Measurements from ENCODE around the gene ZFP92. TPM values are rescaled to one million over a fixed set of nuclear protein-coding genes. Genes with fewer than 3 reads are reported as not detected.

ZFP92 gene
- total RNA-seq, 1 donor from 2014 or later = 0.08 TPM

DNA sequence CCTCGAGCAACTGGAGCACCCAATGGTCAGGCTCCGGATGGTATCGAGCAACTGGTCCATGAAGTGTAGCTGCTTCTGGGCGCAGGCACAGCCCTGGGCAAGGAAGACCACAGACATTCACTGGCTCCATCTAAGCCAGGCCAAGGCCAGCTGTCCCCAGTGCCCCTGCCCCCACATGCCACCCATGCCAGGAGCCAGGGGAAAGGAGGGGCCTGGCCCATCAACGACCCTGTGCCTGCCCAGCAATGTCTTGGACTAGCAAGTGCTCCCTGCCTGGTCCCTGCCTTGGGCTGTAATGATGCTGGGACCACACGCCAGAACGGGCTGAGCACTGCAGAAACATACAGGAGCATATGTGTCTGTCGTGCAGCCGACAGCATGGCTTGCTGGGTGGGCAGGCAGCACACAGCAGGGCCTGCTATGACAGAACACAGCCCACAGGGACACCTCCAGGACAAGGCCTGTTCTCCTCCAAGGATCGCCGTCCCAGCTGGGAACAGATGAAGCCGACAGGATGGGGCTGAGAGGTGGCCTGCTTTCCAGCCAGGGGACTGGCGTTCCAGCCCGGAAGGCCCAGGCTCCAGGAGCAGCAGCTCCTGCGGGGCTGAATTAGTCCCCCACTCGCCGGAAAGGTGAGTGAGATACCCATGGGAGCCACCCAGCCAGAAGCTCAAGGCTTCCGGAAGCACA is 46.0 kb downstream of the ZFP92 start:
- ATAC-seq = no peak

DNA sequence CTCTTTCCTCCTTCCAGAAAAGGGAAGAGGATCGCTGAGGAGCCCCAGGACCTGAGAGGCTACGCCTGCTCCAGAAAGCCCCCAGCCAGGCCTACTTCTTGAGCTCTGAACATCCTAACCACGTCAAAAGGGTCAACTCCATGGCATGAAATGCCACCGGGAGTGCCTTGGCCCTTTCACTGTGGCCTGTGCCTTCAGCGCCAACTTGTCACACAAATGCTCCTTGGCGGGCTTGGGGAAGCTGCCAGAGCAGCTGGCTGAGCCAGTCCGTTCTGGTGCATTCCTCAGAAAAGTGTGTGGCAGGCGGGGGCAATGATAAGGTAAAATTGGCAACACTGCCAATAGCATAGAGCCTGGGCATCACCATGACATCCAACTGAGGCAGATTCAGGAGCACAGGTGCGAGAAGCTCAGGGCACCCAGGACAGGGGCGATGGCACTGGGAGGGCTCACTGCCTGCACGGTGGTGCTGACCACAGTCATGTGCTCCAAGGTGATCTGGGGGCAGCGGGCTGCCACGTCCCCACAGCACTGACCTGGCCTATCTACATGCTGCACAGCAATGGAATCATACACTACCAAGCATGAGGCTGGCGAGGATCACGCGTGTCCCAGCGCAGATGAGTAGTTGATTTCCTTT is 46.7 kb downstream of the ZFP92 start:
- no peak for ATAC-seq

DNA sequence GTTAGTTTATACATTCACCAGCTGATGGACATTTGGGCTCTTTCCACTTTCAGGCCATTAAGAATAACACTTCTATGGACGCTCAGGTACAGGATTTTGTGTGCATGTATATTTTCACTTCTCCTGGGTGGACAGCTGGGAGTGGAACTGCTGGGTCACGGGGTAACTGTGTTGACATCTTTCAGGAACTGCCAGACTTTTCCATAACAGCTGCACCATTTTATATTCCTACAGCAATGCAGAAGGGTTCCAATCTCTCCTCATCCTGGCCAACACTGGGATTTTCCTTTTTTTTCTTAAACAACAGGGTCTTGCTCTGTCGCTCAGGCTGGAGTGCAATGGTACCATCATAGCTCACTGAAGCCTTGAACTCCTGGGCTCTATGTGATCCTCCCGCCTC is 47.2 kb downstream of the ZFP92 start:
- ATAC-seq = no peak

- ATAC-seq = no peak
Measured at GRCh38 chrX:153459986-153460385, 48.7 kb downstream of the ZFP92 start.

- no peak for ATAC-seq
Measured at GRCh38 chrX:153460826-153461225, 49.6 kb downstream of the ZFP92 start.

Other genes starting within 250 kb of the ZFP92 start
- not detected for gene MAGEA1, start 232.2 kb upstream of the ZFP92 start, total RNA-seq
- not detected for gene PNMA6F, start 89.7 kb upstream of the ZFP92 start, total RNA-seq
- 1.6 TPM for gene ZNF275, start 77.3 kb upstream of the ZFP92 start, total RNA-seq
- not detected for gene PNMA6E, start 10.1 kb upstream of the ZFP92 start, total RNA-seq
- 2.0 TPM for gene TREX2, start 34.6 kb downstream of the ZFP92 start, total RNA-seq
- gene HAUS7, start 59.1 kb downstream of the ZFP92 start, total RNA-seq = 16.6 TPM
- 29.3 TPM for gene BGN, start 83.5 kb downstream of the ZFP92 start, total RNA-seq
- gene ATP2B3, start 106.2 kb downstream of the ZFP92 start, total RNA-seq = not detected
- 18.2 TPM for gene CCNQ, start 187.7 kb downstream of the ZFP92 start, total RNA-seq
- 0.76 TPM for gene DUSP9, start 235.7 kb downstream of the ZFP92 start, total RNA-seq

Measured in esophagus mucosa (tissue), 1 donor.